GM10847 (cell line): ENCODE results near the gene INPP4A.

ENCODE experiments used
- POLR2A ChIP-seq: IDR thresholded peaks from 2 replicates; pipeline ENCODE4 v1.6.1; 2011; ENCODE audit not compliant: insufficient read length; ENCODE audit errors: extremely low read depth

The INPP4A gene

DNA sequence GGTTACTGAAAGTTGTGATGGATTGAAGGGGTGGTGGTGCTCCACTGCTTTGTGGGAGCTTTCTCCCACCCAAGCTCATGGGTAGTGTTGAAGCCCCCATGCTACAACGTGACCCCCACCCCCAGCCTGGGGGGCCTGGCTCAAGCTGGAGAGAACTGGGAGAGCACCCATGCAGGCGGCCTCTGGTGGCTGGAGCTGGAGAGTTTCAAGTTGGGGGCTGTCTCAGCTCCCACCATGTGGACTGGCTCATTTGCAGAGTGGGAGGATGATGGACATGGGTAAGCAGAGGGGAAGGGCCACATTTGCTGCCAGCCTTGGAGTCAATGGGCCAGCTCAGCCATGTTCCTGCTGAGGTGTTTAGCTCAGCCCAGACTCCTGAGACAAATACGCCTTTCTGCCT, 62.8 kb downstream of the INPP4A start:
- no peak for TF ChIP-seq POLR2A

DNA sequence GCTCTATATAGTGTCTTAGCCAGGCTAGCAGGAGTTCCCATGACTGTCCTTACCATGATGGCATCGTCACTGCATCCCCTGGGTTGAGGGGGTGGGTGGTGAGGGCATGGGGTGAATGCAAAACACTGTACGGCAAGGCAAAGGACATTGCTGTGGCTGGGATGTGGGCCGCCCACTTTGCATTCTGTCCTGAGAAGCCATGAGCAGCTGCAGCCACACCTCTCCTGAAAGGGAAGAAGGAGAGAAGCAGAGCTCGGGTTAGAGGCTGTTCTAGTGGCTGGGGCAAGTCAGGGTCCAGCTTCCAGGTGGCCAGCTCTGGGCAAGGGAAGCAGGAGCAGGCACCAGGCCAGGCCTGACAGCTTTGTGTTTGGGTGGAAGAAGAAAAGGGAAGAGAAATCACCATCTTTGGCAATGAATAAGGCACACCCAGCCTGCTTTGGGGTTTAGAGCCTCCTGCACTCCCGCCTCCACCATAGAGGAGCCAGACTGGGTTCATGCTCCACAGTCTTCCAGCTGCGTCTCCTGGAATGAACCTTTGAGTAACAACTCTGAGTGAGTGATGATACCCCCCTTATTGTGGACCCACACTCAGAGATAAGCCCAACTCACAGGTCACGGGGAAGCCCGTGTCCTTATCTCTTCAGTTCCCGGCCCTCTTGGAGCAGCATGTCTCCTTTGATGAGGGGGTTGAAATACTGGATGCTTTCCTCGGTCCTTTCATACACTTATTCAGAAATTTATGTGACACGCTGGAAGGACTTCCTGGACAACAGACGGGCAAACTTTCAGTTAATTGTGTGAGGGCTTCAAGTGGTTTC, 63.4 kb downstream of the INPP4A start:
- no peak for TF ChIP-seq POLR2A

DNA sequence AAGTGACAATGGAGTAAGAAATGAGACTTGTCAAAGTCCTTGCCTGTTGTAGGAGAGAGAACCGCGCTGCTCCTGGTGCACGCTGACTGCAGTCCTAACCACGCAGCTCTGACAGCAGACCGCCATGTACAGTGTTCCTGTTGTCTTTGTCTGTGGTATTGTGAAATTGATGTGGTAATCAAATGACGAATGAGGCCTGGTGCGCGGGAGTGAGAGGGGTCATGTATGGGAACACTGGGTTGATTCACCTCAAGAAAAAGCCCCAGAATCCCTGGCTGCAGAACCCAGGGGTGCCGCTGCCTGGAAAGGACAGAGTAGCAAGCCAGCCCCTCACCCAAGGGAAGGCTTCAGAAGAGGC, 64.0 kb downstream of the INPP4A start:
- no peak for TF ChIP-seq POLR2A

DNA sequence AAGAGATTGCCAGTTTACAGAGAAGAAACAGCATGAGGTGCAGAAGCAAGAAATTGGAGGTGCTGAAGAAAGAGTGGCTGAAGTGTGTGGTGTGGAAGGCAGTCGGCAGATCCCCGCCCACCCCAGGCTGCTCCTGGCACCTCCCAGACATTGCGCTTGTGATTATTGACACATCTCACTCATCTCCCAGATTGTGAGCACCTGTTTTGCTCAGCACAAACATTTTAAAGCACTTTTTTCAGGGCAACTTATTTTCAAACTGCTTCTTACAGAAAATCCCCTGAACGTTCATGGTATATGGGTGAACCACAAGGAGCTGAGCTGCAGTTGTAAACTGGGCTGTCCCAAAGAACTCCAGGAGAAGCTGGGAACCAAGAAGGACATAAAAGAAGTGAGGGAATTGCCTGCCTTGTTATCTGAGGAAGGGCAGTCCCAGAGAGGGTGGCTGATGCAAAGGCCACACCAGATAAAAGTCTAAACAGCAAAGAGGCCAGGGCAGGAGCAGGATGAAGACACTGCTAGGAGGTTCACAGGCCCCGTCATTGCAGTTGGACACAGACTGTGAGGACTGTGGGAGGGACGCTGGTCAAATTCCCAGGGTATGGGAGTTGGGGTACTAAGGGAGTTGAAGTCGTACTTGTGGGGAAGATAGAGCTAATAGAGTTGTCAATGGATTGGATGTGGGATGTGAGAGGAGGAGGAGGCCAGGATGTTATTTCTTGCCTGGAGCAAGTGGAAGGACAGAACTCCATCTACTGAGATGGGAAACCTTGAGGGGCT, 65.1 kb downstream of the INPP4A start:
- TF ChIP-seq POLR2A = no peak

DNA sequence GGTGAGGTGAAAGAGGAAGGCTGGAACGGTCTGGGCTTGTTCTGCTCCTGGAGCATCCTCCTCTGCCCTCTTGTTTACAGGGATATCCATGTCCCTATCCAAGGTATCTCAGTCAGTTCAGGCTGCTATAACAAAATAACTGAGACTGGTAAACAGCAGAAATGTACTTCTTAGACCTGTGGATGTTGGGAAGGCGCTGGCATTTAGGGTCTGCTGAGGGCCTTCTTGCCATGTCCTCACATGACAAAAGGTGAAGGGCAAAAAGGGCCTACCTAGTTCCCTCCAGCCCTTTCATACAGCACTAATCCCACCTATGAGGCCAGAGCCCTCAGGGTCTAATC, 65.6 kb downstream of the INPP4A start:
- no peak for TF ChIP-seq POLR2A

DNA sequence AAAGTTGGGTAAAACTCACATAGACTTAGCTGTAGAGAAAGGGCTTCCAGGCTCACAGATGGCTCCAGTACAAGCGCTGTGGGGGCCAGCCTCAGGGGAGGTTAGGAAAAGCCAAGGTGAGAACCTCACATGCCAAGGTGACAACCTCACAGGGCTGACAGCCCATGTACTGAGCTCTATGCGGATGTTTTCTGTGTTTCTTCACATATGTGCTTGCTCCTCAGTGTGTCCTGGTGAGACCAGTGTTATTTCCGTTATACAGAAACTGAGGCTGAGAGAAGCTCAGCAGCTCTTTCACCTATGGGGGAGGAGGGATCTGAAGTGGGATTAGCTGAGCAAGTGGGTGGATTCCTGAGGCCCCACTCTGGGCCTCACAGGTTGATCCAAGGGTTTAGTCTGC, 67.3 kb downstream of the INPP4A start:
- TF ChIP-seq POLR2A = no peak

DNA sequence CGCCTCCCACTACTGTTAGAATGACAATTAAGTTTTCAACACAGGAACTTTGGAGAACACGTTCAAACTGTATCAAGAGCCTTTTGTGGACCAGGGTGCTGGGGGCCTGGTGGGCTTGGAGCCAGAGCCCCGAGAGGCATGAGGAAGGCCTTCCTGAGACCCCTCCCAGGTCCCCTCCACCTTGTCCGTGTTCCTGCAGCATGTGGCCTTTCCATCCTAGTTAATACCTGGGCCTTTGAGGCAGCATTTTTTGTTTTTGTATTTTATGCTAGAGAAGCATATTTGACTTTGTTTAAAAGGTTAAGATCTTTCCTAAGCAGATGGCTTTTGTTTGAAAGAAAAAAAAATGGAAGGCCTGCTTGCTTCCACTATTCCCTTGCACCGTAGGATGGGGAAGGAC, 68.0 kb downstream of the INPP4A start:
- no peak for TF ChIP-seq POLR2A

DNA sequence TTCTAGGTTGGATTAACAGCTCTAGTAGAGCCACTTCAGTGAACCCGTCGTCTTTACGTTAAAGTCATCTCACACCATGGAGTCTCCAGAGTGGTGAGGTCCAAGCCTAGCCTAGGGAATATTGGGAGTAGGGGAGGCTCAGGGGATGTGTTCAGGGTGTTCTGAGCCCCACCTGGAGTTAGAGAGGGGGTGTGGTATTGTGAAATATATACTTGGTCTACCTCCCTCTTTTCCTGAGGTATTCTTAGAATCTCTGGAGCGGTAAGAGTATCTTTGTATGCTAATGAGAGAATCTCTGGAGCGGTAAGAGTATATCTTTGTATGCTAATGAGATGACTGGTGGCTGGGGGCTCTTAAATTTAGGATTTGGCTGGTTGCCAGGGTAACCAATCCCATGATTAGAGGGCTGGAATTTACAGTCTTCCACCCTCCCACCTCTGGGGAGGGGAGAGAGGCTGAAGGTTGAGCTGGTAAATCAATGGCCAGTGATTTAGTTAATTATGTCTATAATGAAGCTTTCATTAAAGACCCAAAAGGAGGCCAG, 69.5 kb downstream of the INPP4A start:
- no peak for TF ChIP-seq POLR2A

DNA sequence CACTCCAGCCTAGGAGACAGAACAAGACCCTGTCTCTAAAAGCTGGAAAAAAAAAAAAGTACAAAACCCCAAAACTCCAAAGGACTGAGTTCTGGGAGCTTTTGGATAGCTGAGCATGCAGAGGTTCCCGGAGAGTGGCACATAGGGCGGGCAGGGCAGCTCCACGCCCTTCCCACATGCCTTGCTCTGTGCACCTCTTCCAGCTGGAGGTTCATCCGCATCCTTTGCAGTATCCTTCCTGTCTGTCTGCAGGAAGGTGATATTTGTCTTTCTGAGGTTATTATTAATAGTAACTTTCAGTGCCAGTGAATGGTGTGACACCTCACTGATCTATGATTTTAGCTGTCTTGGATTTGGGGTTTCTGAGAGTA, 70.2 kb downstream of the INPP4A start:
- TF ChIP-seq POLR2A = no peak

DNA sequence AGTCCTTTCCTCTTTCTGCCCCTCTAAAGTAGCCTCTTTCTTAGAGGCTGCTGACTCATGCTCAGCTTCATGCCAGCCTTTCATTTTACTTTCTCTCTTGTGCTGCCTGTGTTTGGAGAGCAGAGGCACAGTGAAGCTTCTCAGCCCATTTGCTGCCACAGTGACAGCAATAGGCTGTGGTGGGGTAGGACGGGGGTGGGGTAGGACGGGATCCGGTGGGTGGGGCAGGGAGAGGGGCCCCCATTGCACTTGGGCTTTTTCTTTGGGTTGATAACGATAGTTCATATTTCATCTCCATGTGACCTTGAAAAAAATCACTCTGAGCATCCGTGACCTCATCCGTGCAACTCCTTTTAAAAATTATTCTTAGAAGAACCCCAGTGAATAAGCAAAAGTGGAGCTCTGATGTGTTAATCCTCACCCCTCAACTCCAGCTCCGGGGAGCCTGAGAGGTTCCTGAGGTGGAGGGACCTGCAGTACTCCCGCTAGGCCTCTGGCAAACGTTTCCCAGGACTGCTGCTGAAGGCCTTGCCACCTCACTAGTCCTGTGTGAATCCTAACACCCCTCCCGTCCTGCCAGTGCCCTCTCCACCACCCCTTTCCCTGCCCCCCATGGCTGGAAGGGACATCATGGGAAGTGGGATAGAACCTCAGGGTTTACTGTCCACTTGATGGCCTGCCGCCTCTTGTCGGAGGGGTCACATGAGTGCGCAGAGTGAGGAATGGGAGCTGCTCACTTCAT, 70.8 kb downstream of the INPP4A start:
- no peak for TF ChIP-seq POLR2A

DNA sequence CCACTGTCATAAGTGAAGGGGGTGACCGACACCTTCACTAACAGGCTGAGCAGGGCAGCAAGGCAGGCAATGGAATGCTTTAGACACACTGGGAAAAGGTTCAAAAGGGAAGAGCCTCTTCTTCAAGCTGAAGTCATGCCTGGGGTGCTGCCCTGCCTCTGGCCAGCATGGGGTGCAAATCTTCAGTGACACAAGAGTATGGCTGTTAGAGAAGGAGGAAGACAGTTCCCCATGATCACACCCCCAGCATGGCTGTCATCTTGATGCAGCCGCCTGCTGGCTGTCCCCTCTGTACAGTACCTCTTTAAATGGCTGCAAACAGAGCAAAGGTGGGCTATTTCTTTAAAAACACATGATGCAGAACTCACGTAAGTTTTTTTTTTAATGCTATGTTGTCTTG, 71.9 kb downstream of the INPP4A start:
- TF ChIP-seq POLR2A = no peak

DNA sequence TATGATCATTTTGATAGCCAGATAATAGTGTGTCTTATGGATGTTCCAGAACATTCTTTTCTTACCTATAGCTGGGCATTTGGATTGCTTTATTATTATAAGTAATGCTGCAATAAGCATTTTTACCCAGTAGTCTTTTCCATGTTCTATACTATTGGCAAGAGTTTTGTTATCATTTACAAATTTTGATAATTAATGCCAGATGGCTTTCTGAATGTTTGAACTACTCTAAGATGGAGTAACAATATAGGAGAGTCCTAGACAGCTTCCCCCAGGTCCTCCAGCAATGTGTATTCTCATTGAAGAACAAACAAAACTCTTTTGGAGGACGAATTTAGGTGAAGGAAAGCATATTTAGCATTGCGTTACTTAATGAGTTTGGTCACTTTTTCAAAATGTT, 73.0 kb downstream of the INPP4A start:
- TF ChIP-seq POLR2A = no peak

DNA sequence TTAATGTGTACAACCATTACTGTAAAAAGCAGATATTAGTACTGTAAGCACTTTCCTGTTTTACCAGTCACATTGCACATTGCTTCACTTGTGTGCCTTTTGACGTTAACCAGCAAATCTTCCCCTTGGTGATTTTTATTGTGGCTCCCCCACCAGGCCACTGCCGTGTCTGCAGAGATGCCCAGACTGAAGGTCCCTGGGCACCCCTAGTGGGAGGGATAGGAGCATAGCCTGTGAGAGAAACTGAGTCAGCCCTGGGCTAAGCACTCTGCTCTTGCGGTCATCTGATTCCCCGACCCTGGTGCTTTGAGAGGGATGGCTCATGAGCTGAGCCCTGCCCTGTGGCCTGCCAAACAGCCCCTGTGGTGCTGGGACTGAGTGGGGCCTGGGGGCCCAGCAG, 73.4 kb downstream of the INPP4A start:
- TF ChIP-seq POLR2A = no peak

DNA sequence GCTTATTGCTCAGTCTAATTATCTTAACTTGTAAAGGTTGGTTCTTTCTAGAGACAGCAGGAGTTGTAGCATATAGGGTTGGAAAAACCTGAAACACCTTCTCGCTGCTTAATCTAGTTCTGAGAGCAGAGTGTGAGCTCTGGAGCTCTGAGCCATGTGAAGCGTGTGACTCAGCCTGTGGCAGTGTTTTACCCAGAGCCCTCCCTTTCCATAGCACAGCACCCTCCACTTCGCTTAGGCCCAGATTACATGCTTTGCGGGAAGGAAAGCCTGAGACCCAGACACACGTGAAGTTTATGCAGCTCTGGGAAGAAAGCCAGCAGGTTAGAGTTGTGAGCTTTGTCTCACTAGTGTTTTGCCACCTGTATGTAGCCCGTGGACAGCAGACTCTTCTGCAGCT, 74.5 kb downstream of the INPP4A start:
- TF ChIP-seq POLR2A = no peak

DNA sequence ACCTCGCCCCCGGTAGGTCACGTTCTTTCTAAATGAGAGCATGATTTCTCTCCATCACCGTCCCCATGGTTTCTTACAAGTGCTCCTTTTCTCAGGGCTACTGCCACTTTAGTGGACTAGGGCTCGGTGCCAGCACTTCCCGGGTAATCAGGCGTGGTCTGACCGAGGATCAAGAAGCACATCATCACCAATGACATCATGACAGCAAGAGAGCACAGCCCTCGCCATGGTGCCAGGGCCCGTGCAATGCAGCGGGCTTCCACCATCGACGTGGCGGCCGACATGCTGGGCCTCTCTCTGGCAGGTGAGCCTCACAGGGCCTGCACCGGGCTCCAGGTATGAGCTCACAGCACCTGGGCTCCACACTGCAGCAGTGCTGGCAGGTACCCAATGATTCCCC, 75.2 kb downstream of the INPP4A start:
- TF ChIP-seq POLR2A = no peak

DNA sequence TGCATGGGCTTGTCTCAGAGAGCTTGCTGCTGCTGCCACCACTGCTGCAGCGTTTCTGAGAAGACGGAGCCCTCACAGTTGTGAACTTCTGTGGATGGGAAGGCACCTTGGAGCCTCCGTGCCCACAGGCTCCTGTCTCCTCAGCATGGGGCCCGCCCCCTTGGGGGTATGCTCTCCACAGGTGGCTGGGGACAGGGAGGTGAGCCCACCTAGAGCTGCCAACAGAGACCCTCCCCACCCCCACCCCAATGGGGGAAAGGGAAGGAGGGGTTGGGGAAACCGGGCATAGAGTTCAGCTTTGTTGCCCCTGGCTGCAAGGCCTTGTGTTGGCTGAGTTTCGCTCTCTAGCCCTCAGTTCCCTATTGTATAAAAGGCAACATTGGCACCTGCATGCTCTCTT, 76.1 kb downstream of the INPP4A start:
- no peak for TF ChIP-seq POLR2A

DNA sequence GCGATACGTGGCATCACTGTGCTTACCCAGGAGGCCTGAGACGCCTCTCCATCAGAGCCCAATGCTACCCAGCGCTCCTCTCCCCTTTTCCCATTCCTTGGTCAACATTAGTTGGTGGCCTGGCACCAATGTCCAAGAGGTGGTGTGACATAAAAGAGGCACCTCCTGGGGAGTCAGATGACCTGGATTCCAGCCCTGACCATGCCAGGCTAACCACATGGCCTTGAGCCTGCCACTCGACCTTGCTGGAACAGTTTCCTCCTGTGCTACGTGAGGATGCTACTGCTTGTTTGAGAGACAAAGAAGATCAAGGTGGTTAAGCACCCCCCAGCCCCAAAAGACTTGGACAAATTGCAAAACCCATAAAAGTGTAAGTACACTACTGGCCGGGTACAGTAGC, 76.6 kb downstream of the INPP4A start:
- TF ChIP-seq POLR2A = no peak

DNA sequence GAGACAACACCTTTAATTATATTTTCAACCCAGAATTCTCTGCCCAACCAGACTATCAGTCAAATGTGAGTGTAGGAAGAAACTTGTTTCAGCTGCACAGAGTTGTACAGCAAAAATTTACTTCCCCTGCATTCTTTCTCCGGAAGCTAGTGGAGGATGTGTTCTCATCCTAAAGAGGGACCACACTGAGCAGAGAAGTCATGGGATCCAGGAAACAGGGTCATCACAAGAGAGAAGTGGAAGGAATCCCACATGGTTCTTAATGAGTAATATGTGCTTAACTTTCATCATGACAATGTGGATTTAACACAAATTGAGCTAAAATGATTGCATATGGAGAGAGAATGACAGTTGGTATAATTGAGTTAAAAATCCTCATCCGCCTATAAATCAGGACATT, 78.2 kb downstream of the INPP4A start:
- no peak for TF ChIP-seq POLR2A
